NCI-H128 (cell line): ENCODE results near the gene ITGB7.

Experiments
- DNase-seq: peaks from one replicate; lab custom pipeline; 2025; ENCODE audit not compliant: unreplicated experiment; lab: John Stamatoyannopoulos, UW

The ITGB7 gene

DNA sequence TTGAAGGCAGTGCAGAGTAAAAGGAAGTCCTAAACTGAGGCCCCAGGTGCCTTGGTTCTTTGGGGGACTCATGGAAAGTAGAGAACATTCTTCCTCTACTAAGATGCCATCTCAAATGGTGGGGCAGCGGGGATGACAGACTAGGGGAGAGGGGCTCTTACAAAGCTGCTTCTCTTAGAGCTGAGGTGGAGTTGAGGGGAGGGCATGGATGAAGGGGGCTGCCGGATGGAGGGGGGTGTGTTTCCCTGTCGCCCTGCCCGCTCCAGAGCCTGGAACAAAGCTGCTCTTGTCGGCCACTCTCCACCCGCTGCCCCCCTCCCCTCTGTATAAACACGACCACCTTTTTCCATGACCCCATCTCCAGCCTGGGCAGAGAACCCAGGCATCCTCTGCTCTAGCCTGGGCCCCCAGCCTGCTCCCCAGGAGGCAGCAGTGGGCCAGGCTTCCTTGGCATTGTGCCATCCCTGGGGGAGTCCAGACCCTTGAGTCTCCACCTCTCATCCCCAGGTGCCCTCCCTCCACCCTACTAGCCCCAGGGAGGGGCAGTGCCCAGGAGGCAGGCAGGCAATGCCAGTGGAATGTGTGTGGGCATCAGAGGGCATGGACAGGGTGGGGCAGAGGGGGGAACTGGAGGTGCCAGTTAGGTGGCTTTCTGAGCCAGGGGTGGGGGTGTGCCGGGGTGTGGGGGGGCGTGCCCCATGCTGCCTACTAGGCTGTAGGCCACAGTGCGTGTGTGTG is 23.2 kb upstream of the ITGB7 start:
- no peak for DNase-seq

- no peak for DNase-seq
Observed at GRCh38 chr12:53229454-53229853, 22.4 kb upstream of the ITGB7 start.

DNA sequence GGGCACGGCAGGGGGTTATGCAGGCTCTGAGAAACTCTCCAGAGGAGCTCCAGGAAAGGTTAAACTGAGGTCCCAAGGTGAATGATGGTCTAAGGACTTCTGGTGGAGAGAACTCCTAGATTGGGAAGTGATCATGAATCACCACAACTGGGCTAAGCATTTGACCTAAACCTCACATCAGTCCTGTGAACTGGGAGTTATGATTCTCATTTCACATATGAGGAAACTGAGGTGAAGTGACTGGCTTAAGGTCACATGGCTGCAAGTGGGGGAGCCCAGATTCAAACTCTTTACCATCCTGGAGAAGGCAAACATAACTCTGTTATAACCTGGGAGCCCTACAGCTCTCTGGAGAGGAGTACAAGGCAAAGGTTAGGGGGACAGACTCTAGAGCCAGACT is 20.8 kb upstream of the ITGB7 start:
- DNase-seq, result no peak

DNA sequence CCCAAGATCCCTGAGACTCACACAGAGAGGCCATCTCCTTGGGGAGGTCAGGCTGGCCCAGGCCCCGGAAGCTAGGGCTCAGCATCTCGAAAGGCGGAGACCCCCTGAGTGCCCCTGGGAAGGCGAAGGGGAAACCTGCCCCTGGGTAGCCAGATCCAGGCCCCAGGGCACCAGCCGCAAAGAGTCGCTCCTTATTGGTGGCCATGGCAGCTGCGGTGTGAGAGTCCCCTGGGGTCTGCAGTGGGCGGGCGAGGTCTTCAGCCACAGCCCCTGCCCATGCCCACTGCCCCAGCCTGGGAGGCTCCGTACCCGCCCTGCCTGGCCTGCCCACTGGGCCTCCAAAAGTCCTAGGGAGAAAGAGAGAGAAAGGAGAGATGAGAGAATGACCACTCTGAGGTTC is 20.3 kb upstream of the ITGB7 start:
- no peak for DNase-seq

- DNase-seq, result no peak
Observed at GRCh38 chr12:53226815-53227214, 19.8 kb upstream of the ITGB7 start.

DNA sequence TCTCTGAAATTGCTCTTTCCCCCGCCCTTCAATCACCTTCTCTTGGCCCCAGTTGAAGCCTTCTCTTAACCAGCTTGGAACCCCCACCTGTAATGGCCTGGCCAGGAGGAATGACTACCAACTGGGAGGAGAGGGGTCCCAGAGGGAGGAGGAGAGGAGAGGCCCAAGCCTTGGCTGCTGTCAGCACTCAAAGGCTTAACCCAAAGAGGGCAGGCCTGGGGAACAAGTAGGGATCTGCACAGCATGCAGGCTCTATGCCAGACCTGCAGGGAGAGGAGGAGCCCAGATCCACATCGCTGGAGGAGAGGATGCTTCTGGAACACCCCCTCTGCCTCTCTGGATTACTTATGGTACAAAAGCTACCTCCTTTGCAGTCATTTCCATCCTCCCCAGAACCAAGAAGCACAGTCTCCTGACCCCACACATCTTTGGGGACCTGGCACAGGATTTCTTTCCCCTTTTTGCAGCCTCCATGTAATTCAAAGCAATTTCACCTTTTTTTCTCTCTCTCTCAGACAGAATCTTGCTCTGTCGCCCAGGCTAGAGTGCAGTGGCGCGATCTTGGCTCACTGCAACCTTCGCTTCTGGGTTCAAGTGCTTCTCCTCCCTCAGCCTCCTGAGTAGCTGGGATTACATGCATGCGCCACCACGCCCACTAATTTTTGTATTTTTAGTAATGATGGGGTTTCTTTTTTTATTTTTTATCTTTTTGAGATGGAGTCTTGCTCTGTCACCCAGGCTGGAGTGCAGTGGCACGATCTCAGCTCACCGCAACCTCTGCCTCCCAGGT is 18.8 kb upstream of the ITGB7 start:
- DNase-seq, result no peak

DNA sequence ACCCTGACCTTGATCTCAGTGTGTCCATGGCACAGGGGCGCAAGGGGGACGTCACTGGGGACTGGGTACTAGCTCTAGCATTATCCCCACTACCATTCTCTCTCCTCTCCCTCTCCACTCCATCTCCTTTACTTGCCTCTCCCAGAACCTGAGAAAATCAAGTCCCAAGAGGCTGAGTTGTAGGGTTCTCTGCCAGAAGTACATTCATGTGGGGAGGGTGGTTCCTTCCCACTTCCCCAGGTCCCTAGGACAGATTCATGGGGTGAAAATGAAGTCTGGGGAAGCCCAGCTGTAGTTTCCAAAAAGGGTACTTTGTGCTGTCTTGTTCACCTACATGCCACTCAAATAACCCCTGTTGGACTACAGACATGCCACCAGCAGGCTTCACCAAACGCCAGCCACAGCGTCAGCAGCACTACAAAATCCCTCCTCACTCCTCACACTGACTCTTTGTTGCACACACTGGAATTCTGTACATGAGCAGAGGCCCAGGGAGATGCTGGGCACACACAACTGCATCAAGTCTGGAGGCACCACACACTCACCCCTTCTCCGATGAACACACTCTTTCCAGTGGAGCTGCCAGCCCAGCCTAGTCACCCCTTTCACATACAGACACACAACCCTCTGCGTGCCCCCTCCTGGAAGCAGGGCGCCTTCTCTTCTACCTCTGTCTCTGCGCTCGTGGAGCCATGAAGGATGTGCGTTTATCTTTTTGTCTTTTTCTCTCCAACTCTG is 18.0 kb upstream of the ITGB7 start:
- DNase-seq, result no peak

- DNase-seq, result no peak
Observed at GRCh38 chr12:53224061-53224896, 17.2 kb upstream of the ITGB7 start.

- no peak for DNase-seq
Observed at GRCh38 chr12:53223389-53224060, 16.5 kb upstream of the ITGB7 start.

GRCh38 chr12:53222806-53223261 is 15.8 kb upstream of the ITGB7 start:
- DNase-seq, result no peak

DNA sequence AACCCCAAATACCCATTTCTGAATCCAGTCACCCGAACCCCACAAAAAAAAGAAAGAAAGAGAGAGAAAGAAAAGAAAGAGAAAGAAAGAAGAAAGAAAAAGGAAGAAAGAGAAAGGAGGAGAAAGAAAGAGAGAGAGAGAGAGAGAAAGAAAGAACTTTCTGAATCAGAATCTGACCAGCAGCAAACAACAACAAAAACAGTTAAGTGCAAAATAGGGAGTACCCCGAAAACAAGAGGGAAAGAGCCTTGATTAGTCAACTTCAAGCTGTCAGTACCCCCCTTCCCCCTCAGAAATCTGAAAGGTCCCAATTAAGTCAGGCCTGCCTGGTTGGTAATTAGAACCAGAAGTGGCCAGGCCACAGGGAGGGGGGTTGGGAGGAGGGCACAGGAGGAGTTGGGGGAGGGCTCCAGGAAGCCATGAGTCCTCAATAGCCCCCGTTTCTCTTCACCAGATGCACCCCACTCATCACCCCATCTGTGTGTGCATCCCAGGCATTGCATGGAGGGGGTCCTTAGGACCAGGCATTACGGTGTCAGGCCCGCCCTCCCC is 15.2 kb upstream of the ITGB7 start:
- DNase-seq, result no peak

- DNase-seq, result no peak
Observed at GRCh38 chr12:53221203-53222080, 14.4 kb upstream of the ITGB7 start.

GRCh38 chr12:53220694-53221202 is 13.7 kb upstream of the ITGB7 start:
- DNase-seq, result peak; percentile 73

GRCh38 chr12:53219956-53220693 is 13.1 kb upstream of the ITGB7 start:
- no peak for DNase-seq

GRCh38 chr12:53219292-53219955 is 12.4 kb upstream of the ITGB7 start:
- DNase-seq, result no peak

DNA sequence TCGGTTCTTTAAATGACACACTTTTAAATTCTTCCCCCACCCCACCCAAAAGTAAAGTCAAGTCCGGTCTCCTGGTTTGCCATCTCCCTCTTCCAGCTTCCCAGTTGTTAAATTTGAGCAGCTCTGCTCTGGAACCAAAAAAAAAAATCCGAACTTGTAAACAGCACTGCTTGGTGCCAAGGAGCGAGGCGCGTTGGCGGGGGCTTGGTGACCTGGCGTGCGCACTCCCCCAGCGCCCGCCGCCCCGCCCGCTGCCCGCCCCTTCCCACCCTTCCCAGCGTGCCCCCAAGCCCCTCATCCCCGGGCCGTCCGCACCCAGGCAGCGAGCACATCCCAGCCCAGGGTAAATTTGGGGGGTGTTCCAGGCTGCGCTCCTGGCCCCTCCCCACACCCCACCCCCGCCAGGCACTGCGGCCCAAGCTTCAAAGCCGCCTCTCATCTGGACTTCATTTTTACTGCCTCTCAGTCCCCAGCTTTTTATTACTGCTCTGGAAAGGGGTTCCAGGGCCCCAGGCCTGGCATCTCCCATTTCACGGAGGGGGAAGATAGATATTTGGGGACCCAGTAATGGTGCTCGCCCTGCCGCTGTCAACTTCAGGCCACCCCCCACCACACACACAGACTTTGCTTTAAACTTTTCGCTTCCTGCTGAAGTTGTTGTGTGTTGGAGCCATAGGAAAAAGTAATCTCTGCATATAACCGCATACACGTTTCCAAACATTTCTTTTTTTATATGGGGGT is 11.7 kb upstream of the ITGB7 start:
- DNase-seq, result no peak

DNA sequence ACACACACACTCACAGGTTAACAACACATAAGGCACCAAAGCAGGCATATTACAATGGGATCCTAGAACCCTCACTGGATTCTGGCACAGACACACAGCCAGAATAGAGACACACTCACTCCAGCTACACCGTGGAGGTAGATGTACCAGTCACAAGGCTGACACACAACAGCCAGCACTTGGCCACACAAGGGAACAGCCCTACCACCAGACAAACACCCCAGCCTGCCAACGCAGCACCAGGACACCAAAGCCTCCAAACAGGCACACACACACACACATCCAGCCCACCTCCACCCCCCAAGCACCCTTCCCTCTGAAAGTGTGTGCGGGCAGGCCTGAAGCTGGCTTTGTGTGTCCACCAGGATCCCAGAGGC is 10.9 kb upstream of the ITGB7 start:
- no peak for DNase-seq
